ENCODE data around the gene TMEM81.

Gene TMEM81

GRCh38 chr1:205102404-205102803, 18.1 kb upstream of the TMEM81 start:
- H3K9ac ChIP-seq (ENCODE audit: insufficient read length, low read depth), result no peak overlapping the region
- no peaks in the 10 kb centered on the region for H3K27me3 ChIP-seq (ENCODE audit: insufficient read depth, insufficient read length)
- H3K36me3 ChIP-seq (ENCODE audit: insufficient read depth, insufficient read length, low read length), result peaks cover 73% of the 10 kb centered on the region
- DNase-seq (ENCODE audit: low read depth, low spot score), result no peak
- H3K9me3 ChIP-seq (ENCODE audit: insufficient read depth, low read length), result no peaks in the 10 kb centered on the region
- TF ChIP-seq SUZ12 (IDR thresholded peaks at IDR 0.05; ENCODE audit: extremely low read depth, insufficient read depth, insufficient read length) (no peak), ZNF274 (IDR thresholded peaks at IDR 0.05; ENCODE audit: low read depth, low read length) (no peak), YY1 (IDR thresholded peaks at IDR 0.05; ENCODE audit: insufficient read depth, insufficient read length) (no peak)
- H3K4me3 ChIP-seq (ENCODE audit: insufficient read length, low read depth), result no peak overlapping the region
- H3K4me1 ChIP-seq (ENCODE audit: insufficient read depth, insufficient read length), result no peaks in the 10 kb centered on the region

GRCh38 chr1:205098242-205098641, 14.0 kb upstream of the TMEM81 start:
- no peaks in the 10 kb centered on the region for H3K27me3 ChIP-seq (ENCODE audit: insufficient read depth, insufficient read length)
- H3K4me3 ChIP-seq (ENCODE audit: insufficient read length, low read depth), result no peak overlapping the region
- H3K9ac ChIP-seq (ENCODE audit: insufficient read length, low read depth), result no peak overlapping the region
- no peak for DNase-seq (ENCODE audit: low read depth, low spot score)
- TF ChIP-seq YY1 (IDR thresholded peaks at IDR 0.05; ENCODE audit: insufficient read depth, insufficient read length), result no peak
- H3K4me1 ChIP-seq (ENCODE audit: insufficient read depth, insufficient read length), result no peaks in the 10 kb centered on the region
- no peaks in the 10 kb centered on the region for H3K9me3 ChIP-seq (ENCODE audit: insufficient read depth, low read length)
- H3K36me3 ChIP-seq (ENCODE audit: insufficient read depth, insufficient read length, low read length), result peaks cover 83% of the 10 kb centered on the region

GRCh38 chr1:205095422-205095821, 11.2 kb upstream of the TMEM81 start:
- H3K9me3 ChIP-seq (ENCODE audit: insufficient read depth, low read length), result no peaks in the 10 kb centered on the region
- H3K9ac ChIP-seq (ENCODE audit: insufficient read length, low read depth), result no peak overlapping the region
- H3K36me3 ChIP-seq (ENCODE audit: insufficient read depth, insufficient read length, low read length), result peaks cover 86% of the 10 kb centered on the region
- TF ChIP-seq SUZ12 (IDR thresholded peaks at IDR 0.05; ENCODE audit: extremely low read depth, insufficient read depth, insufficient read length) (no peak), ZNF274 (IDR thresholded peaks at IDR 0.05; ENCODE audit: low read depth, low read length) (no peak), YY1 (IDR thresholded peaks at IDR 0.05; ENCODE audit: insufficient read depth, insufficient read length) (no peak)
- no peaks in the 10 kb centered on the region for H3K27me3 ChIP-seq (ENCODE audit: insufficient read depth, insufficient read length)
- no peaks in the 10 kb centered on the region for H3K4me1 ChIP-seq (ENCODE audit: insufficient read depth, insufficient read length)
- no peak overlapping the region for H3K4me3 ChIP-seq (ENCODE audit: insufficient read length, low read depth)
- no peak for DNase-seq (ENCODE audit: low read depth, low spot score)

- Histone ChIP-seq H3K4me1 (ENCODE audit: insufficient read depth, insufficient read length) (no peaks in the 10 kb centered on the region), H3K9ac (ENCODE audit: insufficient read length, low read depth) (no peak overlapping the region), H3K4me3 (ENCODE audit: insufficient read length, low read depth) (no peak overlapping the region), H3K27me3 (ENCODE audit: insufficient read depth, insufficient read length) (no peaks in the 10 kb centered on the region), H3K9me3 (ENCODE audit: insufficient read depth, low read length) (no peaks in the 10 kb centered on the region), H3K36me3 (ENCODE audit: insufficient read depth, insufficient read length, low read length) (peaks cover 74% of the 10 kb centered on the region)
- DNase-seq (ENCODE audit: low read depth, low spot score), result no peak
- TF ChIP-seq SUZ12 (IDR thresholded peaks at IDR 0.05; ENCODE audit: extremely low read depth, insufficient read depth, insufficient read length) (no peak), YY1 (IDR thresholded peaks at IDR 0.05; ENCODE audit: insufficient read depth, insufficient read length) (no peak), ZNF274 (IDR thresholded peaks at IDR 0.05; ENCODE audit: low read depth, low read length) (no peak)
These were observed 6.9 kb upstream of the TMEM81 start for GRCh38 chr1:205091043-205091740.

- no peaks in the 10 kb centered on the region for H3K9me3 ChIP-seq (ENCODE audit: insufficient read depth, low read length)
- no peak overlapping the region for H3K9ac ChIP-seq (ENCODE audit: insufficient read length, low read depth)
- no peak for TF ChIP-seq YY1 (IDR thresholded peaks at IDR 0.05; ENCODE audit: insufficient read depth, insufficient read length)
- no peak for TF ChIP-seq ZNF274 (IDR thresholded peaks at IDR 0.05; ENCODE audit: low read depth, low read length)
- no peak for TF ChIP-seq SUZ12 (IDR thresholded peaks at IDR 0.05; ENCODE audit: extremely low read depth, insufficient read depth, insufficient read length)
- no peaks in the 10 kb centered on the region for H3K4me1 ChIP-seq (ENCODE audit: insufficient read depth, insufficient read length)
- no peak overlapping the region for H3K4me3 ChIP-seq (ENCODE audit: insufficient read length, low read depth)
- no peak for DNase-seq (ENCODE audit: low read depth, low spot score)
- H3K36me3 ChIP-seq (ENCODE audit: insufficient read depth, insufficient read length, low read length), result peaks cover 74% of the 10 kb centered on the region
- H3K27me3 ChIP-seq (ENCODE audit: insufficient read depth, insufficient read length), result no peaks in the 10 kb centered on the region
These were observed 4.1 kb upstream of the TMEM81 start for GRCh38 chr1:205088341-205088740.

GRCh38 chr1:205082431-205082830, 1.8 kb downstream of the TMEM81 start:
- no peaks in the 10 kb centered on the region for H3K27me3 ChIP-seq (ENCODE audit: insufficient read depth, insufficient read length)
- no peak for DNase-seq (ENCODE audit: low read depth, low spot score)
- no peaks in the 10 kb centered on the region for H3K9me3 ChIP-seq (ENCODE audit: insufficient read depth, low read length)
- no peak for TF ChIP-seq SUZ12 (IDR thresholded peaks at IDR 0.05; ENCODE audit: extremely low read depth, insufficient read depth, insufficient read length)
- H3K4me1 ChIP-seq (ENCODE audit: insufficient read depth, insufficient read length), result no peaks in the 10 kb centered on the region
- no peak overlapping the region for H3K9ac ChIP-seq (ENCODE audit: insufficient read length, low read depth)
- H3K4me3 ChIP-seq (ENCODE audit: insufficient read length, low read depth), result no peak overlapping the region
- peaks cover 34% of the 10 kb centered on the region for H3K36me3 ChIP-seq (ENCODE audit: insufficient read depth, insufficient read length, low read length)

GRCh38 chr1:205077934-205078311, 6.3 kb downstream of the TMEM81 start:
- H3K36me3 ChIP-seq (ENCODE audit: insufficient read depth, insufficient read length, low read length), result no peaks in the 10 kb centered on the region
- no peak overlapping the region for H3K9ac ChIP-seq (ENCODE audit: insufficient read length, low read depth)
- no peak overlapping the region for H3K4me3 ChIP-seq (ENCODE audit: insufficient read length, low read depth)
- no peaks in the 10 kb centered on the region for H3K4me1 ChIP-seq (ENCODE audit: insufficient read depth, insufficient read length)
- no peaks in the 10 kb centered on the region for H3K9me3 ChIP-seq (ENCODE audit: insufficient read depth, low read length)
- no peak for TF ChIP-seq SUZ12 (IDR thresholded peaks at IDR 0.05; ENCODE audit: extremely low read depth, insufficient read depth, insufficient read length)
- no peak for TF ChIP-seq ZNF274 (IDR thresholded peaks at IDR 0.05; ENCODE audit: low read depth, low read length)
- no peaks in the 10 kb centered on the region for H3K27me3 ChIP-seq (ENCODE audit: insufficient read depth, insufficient read length)
- no peak for DNase-seq (ENCODE audit: low read depth, low spot score)
